ENCODE data around the gene ADCY2. TPM values are rescaled to one million over a fixed set of nuclear protein-coding genes. Genes with fewer than 3 reads are reported as not detected.
A peak's percentile ranks its signal among the peaks of the same experiment; 100 is the strongest.

ADCY2 gene
- polyA plus RNA-seq, 4 donors: 0.87 to 3.7 (median 2.2) TPM

DNA sequence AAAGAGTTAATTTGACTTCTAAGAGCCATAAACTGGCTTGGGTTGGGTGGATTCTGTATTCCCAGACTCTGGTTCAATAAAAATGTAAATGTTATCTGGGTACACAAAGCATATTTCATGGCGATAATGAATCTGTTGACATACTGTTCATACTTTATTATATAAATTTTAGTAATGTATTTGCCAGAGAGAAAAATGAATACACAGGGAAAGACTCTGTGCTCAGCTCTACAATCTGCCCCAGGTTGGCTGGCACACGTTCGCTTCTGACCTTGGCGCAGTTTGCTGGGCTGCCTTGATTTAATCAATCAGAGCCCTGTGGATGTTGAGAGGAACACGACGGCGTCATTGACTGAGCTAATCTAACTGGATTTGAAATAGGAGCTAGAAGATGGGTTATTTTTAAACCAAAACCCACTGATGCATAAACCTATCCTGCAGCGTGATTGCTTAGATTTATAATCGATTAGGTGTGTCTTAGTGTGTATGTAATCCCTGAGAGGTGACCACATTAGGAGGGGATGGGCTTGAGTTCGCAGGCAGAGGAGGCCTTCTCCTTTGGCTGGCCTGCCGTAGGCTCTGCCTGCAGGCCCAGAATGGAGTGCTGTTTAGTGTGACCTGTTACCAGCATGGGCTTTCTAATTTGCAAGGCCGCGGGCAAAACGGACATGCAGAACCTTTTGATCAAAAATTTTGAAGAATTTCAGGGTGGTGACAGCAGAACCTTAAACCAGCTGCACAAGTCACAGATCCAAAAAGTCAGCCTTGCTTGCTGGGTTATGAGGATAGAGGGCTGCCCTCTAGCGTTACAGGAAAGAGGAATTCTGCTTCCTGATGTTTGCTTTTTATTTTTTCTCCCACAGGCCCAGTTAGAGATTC lies 3.9 kb upstream of the ADCY2 start:
- no peak overlapping the region for H3K4me3 ChIP-seq (ENCODE audit: low read depth in 1 of 3, low read length in 3 of 3)
- DNase-seq: peak; percentile 76 to 82
- no peaks in the 10 kb centered on the region for H3K9me3 ChIP-seq (ENCODE audit: control insufficient read depth in 2 of 2, insufficient read depth in 1 of 2, low read depth in 1 of 2, low read length in 1 of 2)
- H3K27me3 ChIP-seq (ENCODE audit: control insufficient read depth in 3 of 3, insufficient read depth in 3 of 3, low read length in 3 of 3): peaks cover 0 to 6% (median 3%) of the 10 kb centered on the region in 3 donors
- peak overlapping the region; percentile 1 to 54 (median 32) for H3K27ac ChIP-seq (ENCODE audit: low read depth in 1 of 3, low read length in 2 of 3)
- FAIRE-seq: no peak
- WGBS, 3 donors: 14 to 45% (median 26%) methylated on average over 15 of the region's 15 CpGs
- H3K36me3 ChIP-seq (ENCODE audit: control insufficient read depth in 3 of 3, insufficient read depth in 2 of 3, low read depth in 1 of 3, low read length in 3 of 3): no peaks in the 10 kb centered on the region
- peaks cover 0 to 6% (median 2%) of the 10 kb centered on the region in 3 donors for H3K4me1 ChIP-seq (ENCODE audit: control insufficient read depth in 3 of 3, insufficient read depth in 2 of 3, low read depth in 1 of 3, low read length in 2 of 3)

- Histone ChIP-seq H3K4me1 (ENCODE audit: control insufficient read depth in 3 of 3, insufficient read depth in 2 of 3, low read depth in 1 of 3, low read length in 2 of 3) (peaks cover 0 to 6% (median 2%) of the 10 kb centered on the region in 3 donors), H3K27me3 (ENCODE audit: control insufficient read depth in 3 of 3, insufficient read depth in 3 of 3, low read length in 3 of 3) (peaks cover 0 to 9% (median 3%) of the 10 kb centered on the region in 3 donors), H3K36me3 (ENCODE audit: control insufficient read depth in 3 of 3, insufficient read depth in 2 of 3, low read depth in 1 of 3, low read length in 3 of 3) (no peaks in the 10 kb centered on the region), H3K27ac (ENCODE audit: low read depth in 1 of 3, low read length in 2 of 3) (no peak overlapping the region), H3K9me3 (ENCODE audit: control insufficient read depth in 2 of 2, insufficient read depth in 1 of 2, low read depth in 1 of 2, low read length in 1 of 2) (no peaks in the 10 kb centered on the region), H3K4me3 (ENCODE audit: low read depth in 1 of 3, low read length in 3 of 3) (no peak overlapping the region)
- 72 to 86% (median 72%) methylated on average over 3 of the region's 3 CpGs for WGBS, 3 donors
- DNase-seq: no peak
- no peak for FAIRE-seq
Measured at GRCh38 chr5:7392693-7393024, 3.3 kb upstream of the ADCY2 start.

GRCh38 chr5:7393921-7394799 lies 1.8 kb upstream of the ADCY2 start:
- H3K27me3 ChIP-seq (ENCODE audit: control insufficient read depth in 3 of 3, insufficient read depth in 3 of 3, low read length in 3 of 3): peaks cover 0 to 17% (median 3%) of the 10 kb centered on the region in 3 donors
- H3K27ac ChIP-seq (ENCODE audit: low read depth in 1 of 3, low read length in 2 of 3): no peak overlapping the region
- H3K4me1 ChIP-seq (ENCODE audit: control insufficient read depth in 3 of 3, insufficient read depth in 2 of 3, low read depth in 1 of 3, low read length in 2 of 3): peaks cover 0 to 6% (median 2%) of the 10 kb centered on the region in 3 donors
- H3K36me3 ChIP-seq (ENCODE audit: control insufficient read depth in 3 of 3, insufficient read depth in 2 of 3, low read depth in 1 of 3, low read length in 3 of 3): no peaks in the 10 kb centered on the region
- no peak overlapping the region for H3K4me3 ChIP-seq (ENCODE audit: low read depth in 1 of 3, low read length in 3 of 3)
- no peak for FAIRE-seq
- H3K9me3 ChIP-seq (ENCODE audit: control insufficient read depth in 2 of 2, insufficient read depth in 1 of 2, low read depth in 1 of 2, low read length in 1 of 2): no peaks in the 10 kb centered on the region
- DNase-seq: peak in 1 of 2 donors; percentile 10
- WGBS, 3 donors: 84 to 91% (median 84%) methylated on average over 14 of the region's 14 CpGs

DNA sequence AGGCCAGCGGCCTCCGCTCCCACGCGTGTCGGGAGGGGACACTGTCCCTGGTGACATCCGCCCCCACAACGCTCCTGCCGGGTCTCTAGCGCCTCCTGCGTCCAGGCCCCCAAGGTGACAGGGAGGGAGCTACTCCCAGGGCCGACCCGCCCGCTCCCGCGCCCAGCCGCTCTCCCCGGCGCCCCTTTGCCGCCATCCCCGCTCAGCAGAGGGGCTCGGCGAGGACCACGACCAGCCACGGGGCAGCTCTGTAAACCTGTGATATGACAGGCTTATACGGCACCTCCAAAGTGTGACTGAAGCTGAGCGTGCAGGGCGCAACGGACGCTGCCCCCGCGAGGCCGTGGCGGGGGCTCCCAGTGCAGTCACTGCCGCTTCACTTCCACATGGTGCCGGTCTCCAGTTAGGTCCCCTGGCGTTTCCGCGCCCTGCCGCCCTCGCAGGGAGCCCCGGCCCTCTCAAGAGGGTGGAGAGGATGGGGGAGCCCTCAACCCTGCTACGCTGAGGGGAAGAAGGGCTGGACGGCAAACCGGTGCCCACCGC lies 978 bp upstream of the ADCY2 start:
- no peak overlapping the region for H3K27ac ChIP-seq (ENCODE audit: low read depth in 1 of 3, low read length in 2 of 3)
- peak in 1 of 2 donors; percentile 64 for DNase-seq
- peaks cover 0 to 6% (median 2%) of the 10 kb centered on the region in 3 donors for H3K4me1 ChIP-seq (ENCODE audit: control insufficient read depth in 3 of 3, insufficient read depth in 2 of 3, low read depth in 1 of 3, low read length in 2 of 3)
- peak overlapping the region in 1 of 3 donors; percentile 42 for H3K4me3 ChIP-seq (ENCODE audit: low read depth in 1 of 3, low read length in 3 of 3)
- no peaks in the 10 kb centered on the region for H3K9me3 ChIP-seq (ENCODE audit: control insufficient read depth in 2 of 2, insufficient read depth in 1 of 2, low read depth in 1 of 2, low read length in 1 of 2)
- no peaks in the 10 kb centered on the region for H3K36me3 ChIP-seq (ENCODE audit: control insufficient read depth in 3 of 3, insufficient read depth in 2 of 3, low read depth in 1 of 3, low read length in 3 of 3)
- WGBS, 3 donors: 25 to 53% (median 44%) methylated on average over 39 to 45 of the region's 45 CpGs
- H3K27me3 ChIP-seq (ENCODE audit: control insufficient read depth in 3 of 3, insufficient read depth in 3 of 3, low read length in 3 of 3): peaks cover 0 to 17% (median 3%) of the 10 kb centered on the region in 3 donors
- FAIRE-seq: no peak

- Histone ChIP-seq H3K4me1 (ENCODE audit: control insufficient read depth in 3 of 3, insufficient read depth in 2 of 3, low read depth in 1 of 3, low read length in 2 of 3) (peaks cover 0 to 6% (median 2%) of the 10 kb centered on the region in 3 donors), H3K4me3 (ENCODE audit: low read depth in 1 of 3, low read length in 3 of 3) (peak overlapping the region in 2 of 3 donors; percentile 42 to 80), H3K9me3 (ENCODE audit: control insufficient read depth in 2 of 2, insufficient read depth in 1 of 2, low read depth in 1 of 2, low read length in 1 of 2) (no peaks in the 10 kb centered on the region), H3K36me3 (ENCODE audit: control insufficient read depth in 3 of 3, insufficient read depth in 2 of 3, low read depth in 1 of 3, low read length in 3 of 3) (no peaks in the 10 kb centered on the region), H3K27ac (ENCODE audit: low read depth in 1 of 3, low read length in 2 of 3) (no peak overlapping the region), H3K27me3 (ENCODE audit: control insufficient read depth in 3 of 3, insufficient read depth in 3 of 3, low read length in 3 of 3) (peaks cover 0 to 17% (median 3%) of the 10 kb centered on the region in 3 donors)
- FAIRE-seq (no peak), DNase-seq (peak in 1 of 2 donors; percentile 58)
- 4 to 15% (median 5%) methylated on average over 17 to 31 of the region's 31 CpGs for WGBS, 3 donors
Measured at GRCh38 chr5:7395432-7395946, 449 bp upstream of the ADCY2 start.

DNA sequence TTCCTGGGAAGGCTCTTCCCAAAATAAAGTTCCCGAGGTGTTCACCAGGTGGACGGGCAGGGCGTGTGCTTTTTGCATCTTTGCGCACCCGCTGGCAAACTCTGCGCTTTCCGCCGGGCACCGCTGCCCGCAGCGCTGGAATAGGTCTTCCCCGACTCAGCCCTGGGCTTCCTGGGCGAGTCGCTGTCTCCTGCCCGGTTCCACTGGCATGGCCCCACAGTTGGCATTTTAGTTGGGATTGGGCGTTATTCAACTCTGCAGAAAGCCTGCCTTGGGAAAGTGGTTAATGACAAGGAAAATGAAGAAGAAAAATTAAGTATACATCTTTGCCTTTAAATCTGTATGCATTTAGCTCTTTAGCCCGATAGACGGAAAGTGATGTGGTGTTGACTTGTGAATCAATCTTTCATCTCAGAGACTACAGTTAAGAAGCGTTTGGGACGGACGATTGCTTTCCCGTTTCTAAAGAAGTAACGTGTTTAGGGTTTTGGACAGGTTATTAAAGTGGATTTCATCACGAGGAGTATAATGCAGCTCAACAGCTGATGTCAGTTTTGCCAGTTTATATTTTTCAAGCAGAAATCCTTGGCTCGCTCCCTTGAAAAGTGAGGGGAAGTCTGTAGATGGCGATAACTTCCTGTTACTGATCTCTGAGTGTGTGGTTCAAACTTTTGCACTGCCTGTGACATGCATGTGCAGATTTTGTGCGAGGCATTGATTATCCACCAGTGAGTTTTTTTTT lies 946 bp downstream of the ADCY2 start:
- H3K9me3 ChIP-seq (ENCODE audit: control insufficient read depth in 2 of 2, insufficient read depth in 1 of 2, low read depth in 1 of 2, low read length in 1 of 2): no peaks in the 10 kb centered on the region
- H3K27me3 ChIP-seq (ENCODE audit: control insufficient read depth in 3 of 3, insufficient read depth in 3 of 3, low read length in 3 of 3): peaks cover 0 to 17% (median 3%) of the 10 kb centered on the region in 3 donors
- no peaks in the 10 kb centered on the region for H3K36me3 ChIP-seq (ENCODE audit: control insufficient read depth in 3 of 3, insufficient read depth in 2 of 3, low read depth in 1 of 3, low read length in 3 of 3)
- DNase-seq (peak; percentile 26 to 50), FAIRE-seq (no peak)
- 4 to 5% (median 5%) methylated on average over 27 of the region's 27 CpGs for WGBS, 3 donors
- H3K4me1 ChIP-seq (ENCODE audit: control insufficient read depth in 3 of 3, insufficient read depth in 2 of 3, low read depth in 1 of 3, low read length in 2 of 3): peaks cover 0 to 5% (median 2%) of the 10 kb centered on the region in 3 donors
- H3K4me3 ChIP-seq (ENCODE audit: low read depth in 1 of 3, low read length in 3 of 3): peak overlapping the region in 2 of 3 donors; percentile 56 to 80
- H3K27ac ChIP-seq (ENCODE audit: low read depth in 1 of 3, low read length in 2 of 3): no peak overlapping the region

DNA sequence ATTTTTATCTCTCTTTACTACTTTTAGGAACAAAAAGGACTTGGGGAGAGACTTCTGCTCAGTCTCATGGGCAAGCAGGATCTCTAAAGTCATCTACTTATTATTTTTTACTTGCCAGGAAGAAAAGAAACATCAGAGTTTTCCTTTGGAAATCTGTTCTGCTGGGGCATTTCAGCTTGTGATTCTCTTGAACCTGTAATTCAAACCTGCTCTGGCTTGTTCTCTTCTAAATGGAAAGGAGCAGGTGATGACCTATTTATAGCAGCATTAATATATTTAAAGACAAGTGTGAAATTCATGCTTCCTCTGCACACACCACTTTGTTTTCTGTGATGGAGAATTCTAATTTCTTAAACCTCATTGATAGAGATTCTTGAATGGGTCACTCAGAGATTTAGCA lies 2.0 kb downstream of the ADCY2 start:
- Histone ChIP-seq H3K9me3 (ENCODE audit: control insufficient read depth in 2 of 2, insufficient read depth in 1 of 2, low read depth in 1 of 2, low read length in 1 of 2) (no peaks in the 10 kb centered on the region), H3K27ac (ENCODE audit: low read depth in 1 of 3, low read length in 2 of 3) (no peak overlapping the region), H3K4me3 (ENCODE audit: low read depth in 1 of 3, low read length in 3 of 3) (no peak overlapping the region), H3K36me3 (ENCODE audit: control insufficient read depth in 3 of 3, insufficient read depth in 2 of 3, low read depth in 1 of 3, low read length in 3 of 3) (no peaks in the 10 kb centered on the region), H3K4me1 (ENCODE audit: control insufficient read depth in 3 of 3, insufficient read depth in 2 of 3, low read depth in 1 of 3, low read length in 2 of 3) (no peaks in the 10 kb centered on the region), H3K27me3 (ENCODE audit: control insufficient read depth in 3 of 3, insufficient read depth in 3 of 3, low read length in 3 of 3) (peaks cover 0 to 17% (median 3%) of the 10 kb centered on the region in 3 donors)
- no peak for FAIRE-seq
- DNase-seq: no peak
